ENCODE measurements around the gene NUSAP1.

- no peak for TF ChIP-seq POLR2A (IDR thresholded peaks at IDR 0.05)
- TF ChIP-seq POLR2AphosphoS5 (IDR thresholded peaks at IDR 0.05) = no peak
- no peak for TF ChIP-seq CTCF (IDR thresholded peaks at IDR 0.05)
- TF ChIP-seq EP300 (IDR thresholded peaks at IDR 0.05) = no peak
These were observed 42.7 kb upstream of the NUSAP1 start for GRCh38 chr15:41289953-41290352.

Measured in gastroesophageal sphincter (tissue), 3 donors.